H1 (cell line): ENCODE measurements around the gene SRRM2.

Experiments
- E2F6 ChIP-seq: IDR thresholded peaks from 2 replicates; pipeline ENCODE4 v1.6.1; 2012; ENCODE audit warnings: inconsistent platforms
- RAD21 ChIP-seq, 2 experiments: IDR thresholded peaks in 1 of 2; conservative IDR thresholded peaks in 1 of 2; 2 replicates each; pipeline ENCODE4 v1.6.1; 2011; ENCODE audit warnings: low read depth in 2 of 2, low read length in 2 of 2, improper control_type of control experiment in 1 of 2, inconsistent platforms in 1 of 2, mild to moderate bottlenecking in 1 of 2, moderate library complexity in 1 of 2
- TF ChIP-seq, protein P1 (sequence below), 3 experiments: IDR thresholded peaks; 1 replicate in 2 of 3; 2 replicates in 1 of 3; pipeline versions ENCODE4 v1.5.1 to v1.6.1; 2011; ENCODE audit warnings: low read length in 3 of 3, mild to moderate bottlenecking in 3 of 3, inconsistent platforms in 2 of 3, low read depth in 1 of 3, moderate library complexity in 1 of 3; ENCODE audit not compliant: insufficient read depth in 1 of 3; ENCODE audit errors: control extremely low read depth in 1 of 3

GRCh38 chr16:2782583-2783351, 30.3 kb downstream of the SRRM2 start:
- TF ChIP-seq RAD21 (IDR thresholded peaks at IDR 0.05 in 1 of 2, conservative IDR thresholded peaks at IDR 0.05 in 1 of 2; ENCODE audit: low read depth in 2 of 2, low read length in 2 of 2) (no peak; a peak in 1 of 4 replicates), E2F6 (no peak)
- TF ChIP-seq, protein P1, sequence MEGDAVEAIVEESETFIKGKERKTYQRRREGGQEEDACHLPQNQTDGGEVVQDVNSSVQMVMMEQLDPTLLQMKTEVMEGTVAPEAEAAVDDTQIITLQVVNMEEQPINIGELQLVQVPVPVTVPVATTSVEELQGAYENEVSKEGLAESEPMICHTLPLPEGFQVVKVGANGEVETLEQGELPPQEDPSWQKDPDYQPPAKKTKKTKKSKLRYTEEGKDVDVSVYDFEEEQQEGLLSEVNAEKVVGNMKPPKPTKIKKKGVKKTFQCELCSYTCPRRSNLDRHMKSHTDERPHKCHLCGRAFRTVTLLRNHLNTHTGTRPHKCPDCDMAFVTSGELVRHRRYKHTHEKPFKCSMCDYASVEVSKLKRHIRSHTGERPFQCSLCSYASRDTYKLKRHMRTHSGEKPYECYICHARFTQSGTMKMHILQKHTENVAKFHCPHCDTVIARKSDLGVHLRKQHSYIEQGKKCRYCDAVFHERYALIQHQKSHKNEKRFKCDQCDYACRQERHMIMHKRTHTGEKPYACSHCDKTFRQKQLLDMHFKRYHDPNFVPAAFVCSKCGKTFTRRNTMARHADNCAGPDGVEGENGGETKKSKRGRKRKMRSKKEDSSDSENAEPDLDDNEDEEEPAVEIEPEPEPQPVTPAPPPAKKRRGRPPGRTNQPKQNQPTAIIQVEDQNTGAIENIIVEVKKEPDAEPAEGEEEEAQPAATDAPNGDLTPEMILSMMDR (IDR thresholded peaks at IDR 0.05; ENCODE audit: control extremely low read depth in 1 of 3, insufficient read depth in 1 of 3, low read depth in 1 of 3, low read length in 3 of 3), result peak; percentile 21 to 28 (median 25)
